NCI-H82 (cell line): ENCODE measurements around the gene QARS1.

Experiments used
- DNase-seq: peaks from one replicate; lab custom pipeline; 2025; lab: John Stamatoyannopoulos, UW

QARS1 gene

DNA sequence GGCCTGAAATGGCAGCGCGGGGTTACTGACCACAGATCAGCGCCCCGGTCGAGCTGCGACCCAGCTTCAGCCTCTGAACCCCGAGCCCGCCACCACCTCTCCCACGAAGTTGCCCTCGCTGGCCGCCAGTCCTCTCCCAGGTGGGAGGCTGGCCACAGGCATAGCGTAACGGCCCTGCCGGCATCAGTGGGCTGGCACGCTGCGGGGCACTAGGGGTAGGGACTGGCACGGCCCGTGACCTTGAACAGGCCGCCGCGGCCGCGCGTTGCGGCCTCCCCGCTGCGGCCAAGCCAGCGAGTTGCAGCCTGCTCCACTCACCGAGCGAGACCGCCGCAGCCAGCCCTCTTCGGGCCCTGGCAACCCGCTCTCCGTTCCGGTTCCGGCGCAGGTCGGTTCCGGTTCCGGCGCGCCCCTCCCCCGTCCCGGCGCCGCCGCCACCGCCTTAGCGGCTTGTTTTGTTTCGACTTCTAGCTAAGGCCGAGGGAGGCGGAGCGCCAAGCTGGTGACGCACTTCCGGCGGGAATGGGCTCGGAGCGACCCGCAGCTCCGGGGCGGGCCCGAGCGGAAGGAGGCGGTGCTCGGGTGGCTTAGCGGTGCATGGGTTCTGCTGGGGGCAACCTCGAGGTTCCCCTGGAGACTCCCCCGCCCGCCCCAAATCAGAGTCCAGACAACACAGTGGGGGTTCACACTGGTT, 16.0 kb upstream of the QARS1 start, which contains the start of gene USP19:
Gene USP19, minus strand, starts transcription at position 386 of the 694 bp plus-strand sequence. CDS start 1,678 bp downstream, outside the sequence.
- DNase-seq = peak; percentile 95

DNA sequence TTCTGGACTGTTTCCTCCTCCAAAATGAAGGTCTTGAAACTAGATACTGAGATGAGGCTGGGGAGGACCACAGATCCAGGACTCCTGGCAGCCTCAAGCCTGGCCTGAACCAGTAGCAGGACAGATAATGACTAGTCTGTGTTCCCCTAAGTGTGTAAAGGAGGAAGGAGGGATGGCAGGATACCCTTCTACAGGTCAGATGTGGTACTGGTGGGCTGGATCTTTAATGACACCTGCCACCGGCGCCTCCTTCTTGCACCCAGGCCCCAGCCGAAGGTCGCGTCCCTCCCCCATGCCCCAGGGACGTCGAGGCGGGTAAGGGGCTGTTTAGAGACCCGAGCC, 15.5 kb upstream of the QARS1 start:
- DNase-seq = no peak

DNA sequence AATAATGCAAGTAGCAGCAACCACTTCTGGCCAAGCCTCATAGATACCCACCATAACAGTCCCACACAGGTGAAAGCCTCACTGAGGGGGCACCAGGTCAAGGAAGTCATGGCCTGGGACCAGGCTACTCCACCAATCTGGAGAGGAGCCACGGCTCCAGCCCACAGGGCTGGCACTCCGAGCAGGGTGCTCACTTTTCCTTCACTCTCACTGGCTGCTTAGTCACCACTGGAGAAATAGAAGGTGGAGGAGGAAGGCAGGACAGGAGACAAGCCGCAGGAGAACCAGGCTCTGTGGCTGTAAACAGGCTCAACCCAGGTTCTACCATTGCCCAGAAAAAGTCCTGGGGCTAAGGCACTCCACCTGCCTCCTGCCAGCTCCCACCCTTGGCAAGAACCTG, 14.9 kb upstream of the QARS1 start:
- DNase-seq = no peak

DNA sequence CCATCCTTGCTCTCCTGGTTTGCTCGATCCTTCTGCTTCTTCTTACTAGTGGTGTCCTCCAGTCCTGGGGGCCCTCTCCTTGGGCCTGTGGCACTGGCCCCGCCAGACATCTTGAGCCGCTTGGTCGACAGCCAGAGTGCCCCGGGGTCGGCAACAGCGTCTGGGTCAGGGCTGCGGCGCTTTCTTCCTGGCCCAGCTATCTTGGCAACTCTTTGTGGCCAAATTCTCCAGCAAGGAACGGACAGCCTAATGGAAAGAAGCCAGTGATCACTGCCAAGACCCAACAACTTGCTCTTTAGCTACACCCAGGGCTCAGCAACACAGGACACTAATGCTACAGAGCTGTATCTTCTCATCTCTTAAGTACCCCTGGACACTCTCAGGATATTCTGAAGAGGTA, 14.5 kb upstream of the QARS1 start:
- DNase-seq = no peak

DNA sequence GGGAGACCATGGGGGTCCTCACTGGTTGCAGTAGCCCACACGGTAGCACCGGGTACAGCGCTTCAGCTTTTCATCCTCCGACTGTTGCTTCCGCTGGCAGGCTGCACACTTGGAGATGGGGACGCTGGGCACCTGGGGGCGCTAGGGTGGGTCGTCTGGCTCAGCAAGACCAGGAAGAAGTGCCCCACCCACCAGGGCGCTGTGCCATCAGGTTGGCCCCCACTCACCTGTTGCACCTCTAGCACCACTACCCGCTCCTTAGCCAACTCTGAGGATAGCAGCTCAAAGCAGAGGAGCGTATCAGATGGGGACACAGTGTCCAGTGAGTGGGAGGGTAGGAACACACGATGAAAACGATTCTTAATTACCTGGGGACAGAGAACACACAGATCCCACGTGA, 7.7 kb upstream of the QARS1 start:
- no peak for DNase-seq

DNA sequence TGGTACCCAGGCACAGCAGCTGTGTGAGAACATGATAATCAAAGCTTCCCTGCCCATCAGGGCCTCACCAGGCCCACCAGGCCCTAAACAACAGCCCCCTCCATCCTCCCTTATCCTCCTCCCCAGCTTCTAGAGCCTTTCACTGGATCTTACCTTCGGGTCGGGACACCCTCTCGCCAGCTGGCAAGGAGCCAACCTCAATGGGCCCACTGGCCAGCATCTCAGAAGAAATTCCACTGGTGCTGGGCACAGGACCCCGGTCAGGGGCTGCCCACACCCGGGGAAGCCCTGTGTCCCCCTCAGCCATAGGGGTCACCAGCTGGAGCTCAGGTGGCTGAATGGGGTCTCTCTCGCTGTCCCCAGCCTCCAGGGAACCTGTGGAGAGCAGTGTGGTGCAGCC, 6.8 kb upstream of the QARS1 start:
- DNase-seq = no peak

DNA sequence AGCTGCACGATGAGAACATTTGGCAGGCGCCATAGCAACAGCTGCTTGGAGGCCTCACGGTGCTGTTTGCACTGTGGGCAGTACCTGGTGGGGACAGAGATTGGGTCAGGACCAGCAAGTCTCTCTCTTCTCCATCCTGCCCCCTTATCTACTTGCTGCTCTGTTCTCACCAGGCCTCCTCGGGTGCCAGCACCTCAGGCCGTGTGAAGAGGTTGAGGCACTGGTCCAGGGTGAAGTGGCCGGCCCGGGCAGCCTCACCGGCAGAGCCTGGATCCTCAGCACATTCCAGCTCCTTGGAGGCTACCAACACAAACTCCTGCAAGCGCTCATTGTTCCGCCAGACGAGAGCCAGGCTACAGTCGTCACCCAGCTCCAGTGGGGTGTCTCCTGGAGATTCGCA, 6.2 kb upstream of the QARS1 start:
- no peak for DNase-seq

DNA sequence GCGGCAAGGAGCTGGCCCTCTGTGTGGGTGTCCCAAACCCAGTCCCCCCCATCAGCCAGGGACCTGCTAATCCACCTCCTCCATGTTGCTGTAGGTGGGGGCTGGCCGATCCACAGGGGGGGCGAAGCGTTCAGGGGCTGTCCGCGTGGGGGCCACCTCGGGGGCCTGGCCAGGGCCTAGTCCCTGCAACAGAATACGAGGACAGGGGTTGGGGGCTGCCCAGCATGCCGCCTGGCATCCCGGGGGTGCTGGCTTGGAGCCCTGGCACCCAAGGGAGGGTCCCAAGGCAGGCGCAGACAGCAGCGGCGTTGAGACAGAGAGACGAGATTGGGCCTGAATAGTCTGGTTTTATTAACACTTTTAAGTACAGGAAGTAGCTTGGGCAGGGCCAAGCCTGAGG, 3.8 kb upstream of the QARS1 start:
- no peak for DNase-seq

DNA sequence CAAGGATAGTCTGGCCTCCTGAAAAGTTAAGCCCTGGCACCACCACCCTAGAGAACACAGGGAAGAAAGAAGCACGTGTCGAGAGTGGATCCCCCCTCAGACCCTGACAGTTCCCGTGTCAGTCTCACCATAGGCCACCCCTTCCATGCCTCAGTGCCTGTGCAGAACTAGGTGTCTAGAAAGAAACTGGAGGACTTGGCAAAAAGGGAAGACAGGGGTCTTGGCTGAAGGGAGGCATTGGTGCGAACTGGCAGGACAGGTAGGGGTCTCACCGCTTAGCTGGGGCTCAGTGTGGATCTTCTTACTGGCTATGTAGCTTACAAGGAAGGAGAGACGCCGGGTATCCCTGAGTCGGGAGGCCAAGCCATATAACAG, 518 bp downstream of the QARS1 start:
- DNase-seq = no peak

DNA sequence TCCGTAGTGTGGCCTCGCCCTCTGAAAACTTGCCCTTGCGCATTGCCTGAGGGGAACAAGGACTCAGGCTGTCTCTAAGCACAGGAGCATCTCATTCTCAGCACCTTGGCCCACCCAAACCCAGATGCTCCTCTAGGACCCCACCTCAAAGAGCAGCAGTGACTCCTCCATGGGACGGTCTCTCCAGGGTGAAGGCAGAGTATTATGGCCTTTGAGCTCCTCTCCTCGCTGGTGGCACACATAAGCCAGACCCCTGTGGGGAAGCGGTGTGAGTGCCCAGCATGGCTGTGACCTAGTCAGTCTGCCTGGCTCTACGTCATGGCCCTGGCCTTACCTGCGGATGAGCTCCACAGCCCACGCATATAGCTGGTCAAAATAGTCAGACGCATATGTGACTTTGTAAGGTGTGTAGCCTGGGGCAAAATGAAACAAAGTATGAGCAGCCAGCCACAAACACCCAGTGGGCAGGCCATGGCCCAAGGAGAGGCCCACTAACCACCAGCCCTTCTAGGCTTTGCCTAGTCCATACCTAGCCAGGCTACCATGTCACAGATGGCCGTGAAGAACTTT, 4.4 kb downstream of the QARS1 start:
- DNase-seq = no peak

DNA sequence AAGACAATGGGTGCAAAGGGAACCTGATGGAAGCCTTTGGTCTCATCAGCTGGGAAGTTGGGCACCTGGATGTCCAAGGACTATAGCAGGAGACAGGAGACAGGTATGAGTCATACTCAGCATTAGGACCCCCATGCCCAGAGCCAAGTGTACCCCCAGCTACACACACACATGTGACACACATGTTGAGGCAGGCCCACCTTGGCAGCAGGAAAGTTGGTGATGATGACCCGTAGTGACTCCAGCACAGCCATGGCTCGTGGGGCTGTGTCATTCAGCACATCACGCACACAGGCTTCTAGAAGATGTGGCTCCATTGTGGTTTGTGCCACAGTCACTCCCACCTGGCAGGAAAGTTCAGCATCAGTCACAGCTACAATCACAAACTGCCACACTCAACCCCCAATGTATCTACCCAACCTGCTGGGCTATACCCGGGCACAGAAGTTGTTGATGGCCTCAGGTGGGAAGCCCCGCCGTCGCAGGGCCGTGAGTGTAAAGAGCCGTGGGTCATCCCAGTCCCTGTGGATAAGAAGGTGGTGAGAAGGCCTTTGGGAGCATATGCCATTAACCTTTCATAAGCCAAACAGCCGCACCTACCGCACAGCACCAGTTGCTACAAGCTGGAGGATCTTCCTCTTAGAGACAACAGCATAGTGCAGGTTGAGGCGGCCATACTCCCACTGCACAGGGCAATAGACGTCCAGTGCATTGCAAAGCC, 5.5 kb downstream of the QARS1 start:
- DNase-seq = no peak

DNA sequence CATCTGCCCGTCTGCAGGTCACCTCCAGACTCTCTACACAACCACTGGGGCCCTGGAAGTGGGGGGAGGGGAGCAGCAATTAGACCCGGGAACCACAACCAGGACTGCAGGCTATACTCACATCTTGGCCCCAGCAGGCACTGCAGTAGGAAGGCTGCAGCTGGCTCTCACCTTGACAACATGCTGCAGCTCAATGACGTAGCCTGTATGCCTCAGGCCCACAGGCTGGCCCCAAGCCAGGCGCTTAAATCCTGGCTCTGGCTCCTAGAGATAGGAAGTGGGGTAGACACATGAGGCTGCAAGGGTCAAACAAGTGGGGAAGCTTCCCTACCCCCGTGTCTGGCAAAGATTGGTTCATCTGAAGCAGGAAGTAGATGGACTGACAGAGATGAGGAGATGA, 6.1 kb downstream of the QARS1 start:
- no peak for DNase-seq

DNA sequence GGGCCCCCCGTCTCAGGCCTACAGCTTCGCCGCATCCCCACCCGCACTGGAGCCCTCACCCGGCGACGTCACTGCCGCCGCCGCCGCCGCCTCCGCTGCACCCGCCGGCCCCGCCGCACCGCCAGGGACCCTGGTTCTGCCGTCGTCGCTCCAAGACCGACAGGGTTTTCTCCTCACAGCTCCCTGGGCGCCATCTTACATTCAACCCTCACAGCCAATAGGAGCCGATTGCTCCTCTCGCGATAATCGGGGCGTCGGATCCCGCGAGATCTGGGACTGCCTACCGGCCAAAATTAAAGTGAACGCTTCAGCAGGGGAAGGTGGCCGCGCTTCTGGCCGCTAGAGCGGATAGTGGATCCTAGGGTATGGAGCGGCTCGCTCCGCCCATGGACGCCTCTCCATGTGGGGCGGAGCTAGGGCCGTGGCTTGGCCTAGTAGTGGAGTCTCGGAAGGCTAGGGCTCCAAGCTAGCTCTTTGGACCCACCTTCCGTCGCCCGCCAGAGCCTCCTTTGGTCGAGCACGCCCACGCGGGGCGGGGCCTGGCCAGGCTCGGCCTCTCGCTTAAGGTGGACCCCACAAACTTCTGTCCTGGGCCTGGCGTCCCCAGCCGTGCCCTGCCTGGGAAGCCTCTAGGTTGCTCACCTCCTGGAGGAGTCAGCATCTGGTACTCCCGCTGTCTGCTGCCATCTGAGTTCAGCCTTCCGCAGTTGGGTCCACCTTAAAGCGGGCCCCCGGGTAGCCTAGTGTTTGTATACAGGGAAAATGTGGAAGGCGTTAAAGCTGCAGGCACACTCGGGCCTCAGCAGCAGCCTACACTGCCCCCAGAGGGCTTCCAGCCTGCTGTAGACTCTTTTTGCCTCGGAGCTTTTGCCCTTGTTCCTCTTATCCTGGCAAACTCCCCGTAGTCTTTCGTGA, 10.4 kb downstream of the QARS1 start, which contains the start of gene QRICH1:
Gene QRICH1, minus strand, starts transcription at position 219 of the 915 bp plus-strand sequence. CDS start 17,054 bp downstream, outside the sequence.
- peak; percentile 98 for DNase-seq

DNA sequence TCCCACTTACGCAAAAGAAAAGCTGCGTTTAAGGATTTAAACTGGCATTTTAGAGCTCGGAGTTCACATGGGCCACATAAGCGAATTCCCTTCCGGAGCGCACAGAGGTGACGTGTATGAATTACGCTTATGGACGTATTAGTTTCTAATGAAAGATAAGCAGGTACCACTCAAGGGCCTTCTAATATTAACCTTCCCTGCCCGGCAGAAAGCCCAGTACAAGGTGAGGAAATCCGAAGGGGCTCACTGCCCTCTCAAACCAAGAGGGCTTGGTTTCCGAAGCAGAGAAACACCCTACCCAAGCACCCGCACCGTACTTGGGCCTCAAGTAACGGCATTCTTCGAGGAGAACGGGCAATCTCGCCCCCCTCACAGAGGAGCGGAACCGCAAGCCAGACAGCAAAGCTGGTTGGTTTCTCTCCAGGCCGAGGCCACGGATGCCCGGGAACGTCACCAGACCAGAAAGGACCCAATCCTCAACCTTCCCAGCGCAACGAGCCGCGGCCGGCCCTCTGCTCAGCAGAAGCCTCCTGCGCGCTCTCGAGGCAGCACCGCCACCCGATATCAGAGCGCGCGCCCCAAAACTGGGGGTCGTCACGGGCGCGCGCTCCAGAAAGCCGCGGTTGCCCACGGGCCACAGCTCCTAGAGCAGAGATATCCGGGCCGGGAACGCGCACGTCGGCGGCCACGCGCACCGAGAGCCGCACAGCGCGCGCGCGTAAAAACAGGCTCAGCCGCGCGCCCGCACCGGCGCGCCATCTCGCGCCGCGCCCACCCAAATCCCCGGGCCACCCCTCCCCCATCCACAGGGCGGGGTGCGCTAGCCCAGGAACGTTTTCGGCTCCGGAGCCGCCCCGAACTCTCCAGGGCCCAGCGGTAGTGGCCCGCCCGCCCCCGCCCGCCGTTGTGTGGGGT, 11.4 kb downstream of the QARS1 start:
- peak; percentile 78 for DNase-seq

DNA sequence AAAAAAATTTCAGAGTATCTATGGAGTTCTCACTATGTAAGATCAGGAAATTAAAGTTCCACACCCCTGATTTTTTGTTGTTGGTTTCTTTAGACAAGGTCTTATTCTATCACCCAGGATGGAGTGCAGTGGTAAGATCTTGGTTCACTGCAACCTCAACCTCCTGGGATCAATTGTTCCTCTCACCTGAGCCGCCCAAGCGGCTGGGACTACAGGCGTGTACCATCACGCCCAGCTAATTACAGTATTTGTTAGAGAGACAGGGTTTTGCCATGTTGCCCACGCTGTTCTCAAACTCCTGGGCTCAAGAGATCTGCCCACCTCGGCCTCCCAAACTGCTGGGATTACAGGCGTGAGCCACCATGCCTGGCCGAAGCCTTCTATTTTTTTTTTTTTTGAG, 23.1 kb downstream of the QARS1 start:
- no peak for DNase-seq

DNA sequence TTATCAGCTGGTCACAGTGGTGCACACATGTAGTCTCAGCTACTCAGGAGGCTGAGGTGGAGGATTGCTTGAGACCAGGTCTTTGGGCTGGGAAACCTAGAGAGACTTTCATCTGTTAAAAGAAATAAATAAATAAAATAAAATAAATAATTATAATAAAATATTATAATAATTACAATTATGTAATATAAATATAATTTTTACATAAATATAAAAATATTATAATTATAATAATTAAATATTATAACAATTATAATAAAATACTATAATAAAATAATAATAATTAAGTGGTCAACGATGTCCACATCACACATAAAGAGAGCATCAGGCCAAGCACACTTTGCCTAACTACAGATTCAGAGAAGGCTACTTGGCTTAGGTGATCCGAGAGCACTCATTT, 25.3 kb downstream of the QARS1 start:
- DNase-seq = no peak

DNA sequence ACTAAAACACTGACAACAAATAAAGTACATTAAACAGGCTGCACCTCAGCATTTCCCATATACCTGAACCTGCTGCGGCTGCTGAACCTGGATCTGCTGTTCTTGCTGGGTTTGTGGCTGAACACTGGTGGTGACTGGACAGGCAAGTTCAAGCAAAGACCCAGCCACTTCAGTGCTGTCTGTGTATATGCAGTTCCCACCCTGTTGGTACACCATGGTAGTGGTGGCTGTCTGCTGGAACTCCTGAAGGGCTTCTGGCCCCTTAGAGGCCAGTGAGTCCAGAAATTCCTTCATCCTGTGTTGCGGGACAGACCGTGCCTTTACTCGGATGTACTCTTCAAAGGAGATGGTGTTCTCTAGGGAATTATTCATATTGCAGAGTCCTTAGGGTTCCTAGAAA, 27.9 kb downstream of the QARS1 start:
- DNase-seq = no peak

DNA sequence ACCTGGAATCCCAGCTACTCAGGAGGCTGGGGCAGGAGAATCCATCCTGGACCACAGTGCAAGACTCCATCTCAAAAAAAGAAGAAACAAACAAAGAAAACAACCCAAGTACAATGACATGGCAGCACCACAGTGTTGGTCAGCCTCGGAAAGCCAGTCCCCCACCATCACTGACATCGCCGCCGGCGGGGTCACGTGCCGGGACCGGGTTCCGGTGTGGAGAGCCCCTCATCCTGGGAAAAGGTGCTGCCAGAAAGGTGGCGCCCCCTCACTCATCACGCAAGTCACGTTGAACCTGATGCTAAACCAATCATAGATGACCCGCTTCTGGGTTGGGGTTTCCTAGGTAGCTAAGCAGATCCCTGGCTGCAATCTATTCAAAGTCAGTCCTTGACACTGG, 28.4 kb downstream of the QARS1 start:
- no peak for DNase-seq

DNA sequence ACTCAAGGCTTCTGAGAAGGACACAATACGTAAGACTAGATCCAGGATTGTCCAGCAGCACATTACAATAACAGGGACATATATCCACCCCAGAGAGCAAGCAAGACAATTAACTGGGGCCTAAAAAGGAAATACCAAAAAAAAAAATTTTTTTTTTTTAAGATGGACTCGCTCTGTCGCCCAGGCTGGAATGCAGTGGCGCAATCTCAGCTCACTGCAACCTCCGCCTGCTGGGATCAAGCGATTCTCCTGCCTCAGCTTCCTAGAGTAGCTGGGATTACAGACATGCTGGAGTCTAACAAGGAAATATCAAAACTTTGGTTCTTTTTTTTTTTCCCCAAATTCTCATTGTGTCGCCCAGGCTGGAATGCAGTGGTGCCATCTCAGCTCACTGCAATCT, 46.5 kb downstream of the QARS1 start:
- DNase-seq = no peak

DNA sequence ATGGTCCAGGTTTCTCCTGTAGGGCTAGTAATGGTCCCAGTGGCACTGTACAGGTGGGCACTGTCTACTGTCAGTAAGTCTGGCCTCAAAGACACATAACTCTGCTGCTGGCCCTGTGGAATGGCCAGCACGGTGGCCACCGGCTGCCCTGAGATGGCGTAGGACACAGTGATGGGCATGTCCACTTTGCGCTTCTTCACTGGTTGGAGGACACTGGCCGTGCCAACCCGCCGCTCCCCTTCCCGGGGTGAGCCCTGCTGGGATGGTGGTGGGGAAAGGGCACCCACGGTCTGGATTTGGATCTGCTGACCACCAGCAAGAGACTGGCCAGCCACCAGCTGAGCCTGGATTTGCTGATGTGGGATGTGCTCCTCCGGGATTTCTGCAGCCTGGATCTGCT, 47.3 kb downstream of the QARS1 start:
- DNase-seq = no peak

DNA sequence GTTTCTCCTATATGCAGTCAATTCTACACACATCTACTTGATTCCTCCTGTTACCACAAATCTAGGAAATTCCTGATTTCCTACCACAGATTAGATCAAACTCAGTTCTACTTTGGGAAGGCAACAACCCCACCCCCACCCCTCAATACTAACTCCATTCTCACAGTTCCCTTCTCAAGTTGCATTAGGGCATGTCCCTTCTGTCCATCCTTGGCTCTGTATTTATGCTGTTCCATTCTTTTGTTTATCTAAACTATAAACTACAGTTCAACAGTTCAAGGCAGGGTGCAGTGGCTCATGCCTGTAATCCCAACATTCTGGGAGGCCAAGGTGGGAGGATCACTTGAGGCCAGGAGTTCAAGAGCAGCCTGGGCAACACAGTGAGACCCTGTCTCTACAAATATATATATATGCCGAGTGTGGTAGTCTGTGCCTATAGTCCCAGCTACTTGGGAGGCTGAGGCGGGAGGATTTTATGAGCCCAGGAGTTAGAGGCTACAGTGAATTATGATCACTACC, 50.2 kb downstream of the QARS1 start:
- DNase-seq = no peak
